Endometrial microvascular endothelial cells (primary cell): ENCODE measurements around the gene RESP18. TPM values are rescaled to one million over a fixed set of nuclear protein-coding genes. Genes with fewer than 3 reads are reported as not detected.

ENCODE experiments used
- in situ Hi-C: cut with HindIII; loops from 2 replicates; pipeline ENCODE4 v1.10.0; 2017; ENCODE audit warnings: low sequenced_read_pairs, low pct_unique_long_range_greater_than_20kb; ENCODE audit errors: inconsistent ontology term
- total RNA-seq: library from RNA; depleted of rRNA; stranded (reverse); fragments of >200 nt; gene quantifications from one replicate; pipeline ENCODE4 v1.2.3, GENCODE V29; 2015; ENCODE audit errors: inconsistent ontology term

RESP18 gene
- not detected for total RNA-seq

GRCh38 chr2:219332542-219332941 lies at the start of gene RESP18:
Gene RESP18 (minus strand): TSS chr2:219332744.
- in situ Hi-C loops = no loop called here

- in situ Hi-C loops = no loop called here
Measured at GRCh38 chr2:219381448-219381847, 48.9 kb upstream of the RESP18 start.

GRCh38 chr2:219380926-219381325 lies 48.4 kb upstream of the RESP18 start:
- in situ Hi-C loops = no loop called here

GRCh38 chr2:219378163-219378851 lies 45.8 kb upstream of the RESP18 start:
- in situ Hi-C loops = no loop called here

- in situ Hi-C loops = no loop called here
Measured at GRCh38 chr2:219369447-219369861, 36.9 kb upstream of the RESP18 start.

- in situ Hi-C loops = no loop called here
Measured at GRCh38 chr2:219368690-219369191, 36.2 kb upstream of the RESP18 start.

GRCh38 chr2:219362524-219363164 lies 30.1 kb upstream of the RESP18 start:
- in situ Hi-C loops = no loop called here

GRCh38 chr2:219362072-219362471 lies 29.5 kb upstream of the RESP18 start:
- in situ Hi-C loops = no loop called here

GRCh38 chr2:219358170-219359075 lies 25.9 kb upstream of the RESP18 start:
- in situ Hi-C loops = no loop called here

- in situ Hi-C loops = no loop called here
Measured at GRCh38 chr2:219356834-219357233, 24.3 kb upstream of the RESP18 start.

GRCh38 chr2:219354582-219354981 lies 22.0 kb upstream of the RESP18 start:
- in situ Hi-C loops = no loop called here

- in situ Hi-C loops = no loop called here
Measured at GRCh38 chr2:219353129-219353528, 20.6 kb upstream of the RESP18 start.

- in situ Hi-C loops = no loop called here
Measured at GRCh38 chr2:219352448-219353023, 20.0 kb upstream of the RESP18 start.

GRCh38 chr2:219350710-219351221 lies 18.2 kb upstream of the RESP18 start:
- in situ Hi-C loops = no loop called here

- in situ Hi-C loops = no loop called here
Measured at GRCh38 chr2:219350215-219350614, 17.7 kb upstream of the RESP18 start.

GRCh38 chr2:219344751-219345430 lies 12.3 kb upstream of the RESP18 start:
- in situ Hi-C loops = no loop called here

- in situ Hi-C loops = no loop called here
Measured at GRCh38 chr2:219335373-219335786, 2.8 kb upstream of the RESP18 start.

GRCh38 chr2:219334076-219334475 lies 1.5 kb upstream of the RESP18 start:
- in situ Hi-C loops = no loop called here
